Ovary (tissue), 10 donors: ENCODE data around the gene CCDC51. TPM values are rescaled to one million over a fixed set of nuclear protein-coding genes. Genes with fewer than 3 reads are reported as not detected.
A peak's percentile ranks its signal among the peaks of the same experiment; 100 is the strongest.
"Not testable (repeated sequence)": the region's sequence is repeated elsewhere in the genome, so short reads cannot be mapped to it uniquely, and the experiment has no call there.

Experiments
- DNase-seq, 5 donors: peaks; one replicate each; pipeline ENCODE4 v3.0.0-alpha.2; 2019 to 2020
- H3K27ac ChIP-seq, 2 donors: fragments of 200-600 bp; one replicate each; pipeline versions ENCODE4 v1.5.1 to v1.8.0; 2019 to 2022
- H3K27me3 ChIP-seq: fragments of 200-600 bp; one replicate; pipeline ENCODE4 v1.8.0; 2022
- H3K36me3 ChIP-seq: fragments of 200-600 bp; sonication (generic); one replicate; pipeline ENCODE4 v1.5.1; 2019
- H3K4me1 ChIP-seq: one replicate; pipeline ENCODE4 v1.8.1; 2013; ENCODE audit warnings: mild to moderate bottlenecking, moderate library complexity; ENCODE audit not compliant: insufficient read depth
- H3K4me3 ChIP-seq: fragments of 200-600 bp; sonication (generic); one replicate; pipeline ENCODE4 v1.5.1; 2017
- H3K9me3 ChIP-seq, 2 donors: fragments of 200-600 bp in 1 of 2; sonication (generic) in 1 of 2; one replicate each; pipeline versions ENCODE4 v1.5.1 to v1.8.1; 2013 to 2019; ENCODE audit warnings: mild to moderate bottlenecking in 1 of 2, moderate library complexity in 1 of 2
- CTCF ChIP-seq, 3 donors: fragments of 450-650 bp in 2 of 3; fragments of 200-600 bp in 1 of 3; IDR thresholded peaks; one replicate each; pipeline versions ENCODE4 v1.5.1 to v1.8.0; 2016 to 2022; ENCODE audit warnings: antibody characterized with exemption in 3 of 3, mild to moderate bottlenecking in 1 of 3
- EP300 ChIP-seq: sonication (generic); formaldehyde crosslinking; IDR thresholded peaks from one replicate; pipeline ENCODE4 v1.6.1; 2017; ENCODE audit warnings: antibody characterized with exemption
- POLR2A ChIP-seq: fragments of 450-650 bp; IDR thresholded peaks from one replicate; pipeline ENCODE4 v1.6.1; 2017; ENCODE audit warnings: antibody characterized with exemption, mild to moderate bottlenecking, moderate library complexity
- WGBS, 3 donors: extraction: QIAGEN DNeasy Blood & Tissue Kit in 1 of 3; methylation state at CpG; one replicate each; pipeline versions ENCODE4 v1.1.5 to v1.1.7; 2013 to 2017; 5-methylcytosine and 5-hydroxymethylcytosine counted together
- intact Hi-C, 4 donors: fragments of 100-400 bp; cut with DNase I; formaldehyde crosslinking; loops; one replicate each; pipeline versions ENCODE4 v1.11.0 to v1.15.1; 2022 to 2023
- long read RNA-seq, 3 donors: library from polyadenylated mRNA in 2 of 3; unstranded in 2 of 3; transcript quantifications; one replicate each; pipeline ENCODE4 v2.0.0 and lab custom pipeline, GENCODE V29; 2021 to 2026
- polyA plus RNA-seq, 2 donors: library from polyadenylated mRNA; stranded (reverse); fragments of 200-250 nt in 1 of 2; fragments of 350-450 nt in 1 of 2; fragmentation: Illumina TruSeq in 1 of 2; extraction: RNeasy Lipid Tissue Mini Kit (QIAGEN cat#74804) in 1 of 2; gene quantifications; one replicate each; pipeline ENCODE4 v1.2.3, GENCODE V29; 2013 to 2014
- total RNA-seq, 7 donors: library from RNA; depleted of rRNA in 2 of 7; stranded (reverse); fragments of >200 nt in 2 of 7; fragmentation: NEBNext Ultra II Directional in 3 of 7; extraction: Animal tissue kit (Norgen Biotek cat#: 25700) in 3 of 7; gene quantifications; one replicate each; pipeline versions ENCODE4 v1.1.0 to v1.2.4, GENCODE V29; 2016 to 2023
- donor health status: DM: no; HTN: no; CAD: no; lungs with moderate emphysema.
- donor health status: DM: no; HTN: no; CAD: no.
- donor health status: Bipolar disorder and iron deficiency.
- donor health status: DM: yes; HTN: yes; CAD: no.
- donor health status: DM: no; HTN: no; CAD: no.
- donor health status: DM: yes; HTN: yes; CAD: no.

The CCDC51 gene
- 1 to 10 TPM; 6.3 to 8.5 (median 7.5) TPM for total RNA-seq
- 1 to 10 TPM; 9.1 to 9.9 TPM for polyA plus RNA-seq
- long read RNA-seq, donor 1, transcript CCDC51-206 (4 exons, 1,461 nt), result major isoform, 8 of 28 reads
- long read RNA-seq, donor 1, partial matches to known transcripts, result 0 of 28 reads
- long read RNA-seq, donor 1, other reads (novel, unspliced or antisense), result 16 of 28 reads
- long read RNA-seq, donor 2, partial matches to known transcripts, result 0 of 10 reads
- long read RNA-seq, donor 2, other reads (novel, unspliced or antisense), result 5 of 10 reads
- long read RNA-seq, donor 3, transcript CCDC51-201 (4 exons, 1,560 nt), result major isoform, 6 of 22 reads
- long read RNA-seq, donor 3, partial matches to known transcripts, result 4 of 22 reads
- long read RNA-seq, donor 3, other reads (novel, unspliced or antisense), result 5 of 22 reads

DNA sequence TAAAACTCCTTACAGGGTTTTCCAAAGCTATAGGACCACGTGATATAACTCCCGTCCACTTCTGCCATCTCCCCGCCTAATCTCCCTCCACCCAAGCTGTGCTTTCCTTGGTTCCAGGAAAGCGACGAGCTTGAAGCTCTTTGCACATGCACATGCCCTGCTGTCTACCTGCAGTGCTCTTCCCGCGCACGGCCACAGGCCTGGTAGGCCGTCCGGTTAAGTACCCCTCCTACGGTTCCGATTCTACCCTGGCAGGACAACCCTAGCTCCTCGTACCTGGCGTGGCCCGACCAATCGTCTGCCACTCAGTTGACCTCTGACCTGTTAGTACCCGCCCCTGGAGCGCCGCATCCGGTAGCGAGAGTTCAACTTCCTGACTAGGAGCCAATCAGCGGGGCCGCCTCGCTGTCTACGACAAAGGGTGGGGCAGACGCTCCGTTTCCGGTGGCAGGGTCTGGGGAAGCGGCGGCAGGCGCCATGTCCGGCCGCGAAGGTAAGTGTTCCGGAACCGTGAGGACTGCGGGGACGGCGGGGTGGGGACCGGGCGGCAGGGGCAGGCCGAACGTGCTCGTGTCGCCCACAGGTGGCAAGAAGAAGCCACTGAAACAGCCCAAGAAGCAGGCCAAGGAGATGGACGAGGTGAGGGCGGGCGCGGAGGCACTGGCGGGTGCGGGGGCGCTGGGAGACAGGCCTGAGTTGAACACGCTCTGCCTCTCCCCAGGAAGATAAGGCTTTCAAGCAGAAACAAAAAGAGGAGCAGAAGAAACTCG is at the start of gene CCDC51, which contains the start of gene TMA7:
Gene CCDC51 (minus strand): TSS at position 300 of the 770 bp plus-strand sequence. CDS start 4,991 bp downstream, outside the sequence.
Gene TMA7 (plus strand): TSS at position 438 of the 770 bp plus-strand sequence. CDS start 40 bp downstream, at position 478.
- WGBS, 3 donors, result 0 to 1% (median 0%) methylated on average over 54 of the region's 54 CpGs
- H3K4me3 ChIP-seq, result peak within 1 kb of the TSS; percentile 79
- H3K27me3 ChIP-seq, result no peaks in the 10 kb centered on the region
- H3K4me1 ChIP-seq, result no peaks in the 10 kb centered on the region
- peak; percentile 97 to 99 (median 98) for DNase-seq
- intact Hi-C loops, result loop anchor here in 3 of 4 donors (5.0 to 10.0 kb wide), 5 partner anchors 38 to 245 kb away; no protein-coding TSS in a partner anchor
- H3K27ac ChIP-seq, result peak within 1 kb of the TSS; percentile 44 to 78
- H3K9me3 ChIP-seq, result no peaks in the 10 kb centered on the region
- H3K36me3 ChIP-seq, result no peaks in the 10 kb centered on the region
- TF ChIP-seq CTCF (IDR thresholded peaks at IDR 0.05) (peak in 1 of 3 donors; percentile 13), POLR2A (peak; percentile 98), EP300 (no peak)

DNA sequence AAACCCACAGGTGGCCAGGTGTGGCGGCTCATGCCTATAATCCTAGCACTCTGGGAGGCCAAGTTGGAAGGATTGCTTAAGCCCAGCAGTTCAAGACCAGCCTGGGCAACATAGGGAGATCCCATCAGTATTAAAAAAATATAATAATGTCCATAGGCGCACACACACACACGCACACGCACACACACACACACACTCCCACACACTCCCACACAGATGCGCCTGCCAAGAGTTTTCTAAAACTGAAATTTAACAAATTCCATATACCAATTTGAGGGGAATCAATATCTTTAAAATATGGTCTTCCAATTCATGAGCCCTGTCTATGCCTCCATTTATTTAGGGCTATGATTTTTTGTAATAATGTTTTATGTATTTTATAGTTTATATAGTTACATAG is 47.0 kb upstream of the CCDC51 start:
- no peaks in the 10 kb centered on the region for H3K36me3 ChIP-seq
- DNase-seq, result no peak
- H3K9me3 ChIP-seq, result no peaks in the 10 kb centered on the region
- H3K4me3 ChIP-seq, result no peak overlapping the region
- WGBS, 3 donors, result 73 to 78% (median 75%) methylated on average over 5 of the region's 5 CpGs
- no peak overlapping the region for H3K27ac ChIP-seq
- intact Hi-C loops, result no loop called here
- no peak for TF ChIP-seq EP300
- no peak for TF ChIP-seq POLR2A
- TF ChIP-seq CTCF (IDR thresholded peaks at IDR 0.05), result no peak
- H3K27me3 ChIP-seq, result no peaks in the 10 kb centered on the region
- H3K4me1 ChIP-seq, result no peaks in the 10 kb centered on the region

DNA sequence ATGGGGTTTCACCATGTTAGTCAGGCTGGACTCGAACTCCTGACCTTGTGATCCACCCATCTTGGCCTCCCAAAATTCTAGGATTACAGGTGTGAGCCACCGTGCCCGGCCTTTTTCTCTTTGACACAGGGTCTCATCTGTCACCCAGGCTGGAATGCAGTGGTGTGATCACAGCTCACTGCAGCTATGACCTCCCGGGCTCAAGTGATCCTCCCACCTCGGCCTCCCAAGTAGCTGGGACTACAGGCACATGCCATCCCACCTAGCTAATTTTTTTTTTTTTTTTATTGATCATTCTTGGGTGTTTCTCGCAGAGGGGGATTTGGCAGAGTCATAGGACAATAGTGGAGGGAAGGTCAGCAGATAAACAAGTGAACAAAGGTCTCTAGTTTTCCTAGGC is 42.9 kb upstream of the CCDC51 start:
- intact Hi-C loops, H3K27ac ChIP-seq, H3K4me3 ChIP-seq, H3K36me3 ChIP-seq, DNase-seq, H3K4me1 ChIP-seq, H3K27me3 ChIP-seq, H3K9me3 ChIP-seq: not testable (repeated sequence)
- WGBS, 3 donors, result 91 to 93% (median 92%) methylated on average over 6 of the region's 6 CpGs

DNA sequence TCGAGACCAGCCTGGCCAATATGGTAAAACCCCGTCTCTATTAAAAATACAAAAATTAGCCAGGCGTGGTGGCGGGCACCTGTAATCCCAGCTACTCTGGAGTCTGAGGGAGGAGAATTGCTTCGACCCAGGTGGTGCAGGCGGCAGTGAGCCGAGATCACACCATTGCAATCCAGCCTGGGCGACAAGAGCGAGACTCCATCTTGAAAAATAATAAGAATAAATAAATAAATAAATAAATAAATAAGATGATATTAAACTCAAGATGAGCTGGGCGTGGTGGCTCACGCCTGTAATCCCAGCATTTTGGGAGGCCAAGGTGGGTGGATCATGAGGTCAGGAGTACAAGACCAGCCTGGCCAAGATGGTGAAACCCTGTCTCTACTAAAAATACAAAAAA is 41.0 kb upstream of the CCDC51 start:
- H3K9me3 ChIP-seq, H3K27ac ChIP-seq, H3K27me3 ChIP-seq, intact Hi-C loops, DNase-seq, H3K36me3 ChIP-seq, H3K4me1 ChIP-seq, H3K4me3 ChIP-seq: not testable (repeated sequence)
- 96 to 97% (median 97%) methylated on average over 11 of the region's 11 CpGs for WGBS, 3 donors

GRCh38 chr3:48478626-48479555 is 39.0 kb upstream of the CCDC51 start:
- H3K27ac ChIP-seq, result no peak overlapping the region
- H3K27me3 ChIP-seq, result no peaks in the 10 kb centered on the region
- no peaks in the 10 kb centered on the region for H3K4me1 ChIP-seq
- no peak for DNase-seq
- H3K9me3 ChIP-seq, result no peaks in the 10 kb centered on the region
- H3K4me3 ChIP-seq, result no peak overlapping the region
- 81 to 92% (median 85%) methylated on average over 19 of the region's 19 CpGs for WGBS, 3 donors
- intact Hi-C loops, result no loop called here
- H3K36me3 ChIP-seq, result no peaks in the 10 kb centered on the region
- TF ChIP-seq CTCF (IDR thresholded peaks at IDR 0.05) (no peak), POLR2A (no peak), EP300 (no peak)
